Gastrocnemius medialis (tissue), 4 donors: Measurements from ENCODE around the gene CCDC92. TPM values are rescaled to one million over a fixed set of nuclear protein-coding genes. Genes with fewer than 3 reads are reported as not detected.

Experiments used
- ATAC-seq, 2 donors: fragments of 150-250 bp; one replicate each; pipeline ENCODE4 v1.9.1; 2016
- DNase-seq, 2 donors: peaks; one replicate each; pipeline ENCODE4 v3.0.0-alpha.2; 2019
- H3K27ac ChIP-seq, 4 donors: fragments of 200-600 bp; sonication (generic); 1 replicate in 1 of 4; 2 replicates in 3 of 4; pipeline ENCODE4 v1.5.1; 2016 to 2018; ENCODE audit warnings: mild to moderate bottlenecking in 2 of 4, moderate library complexity in 1 of 4
- H3K27me3 ChIP-seq, 3 donors: fragments of 200-600 bp; sonication (generic) in 2 of 3; 1 replicate in 1 of 3; 2 replicates in 2 of 3; pipeline versions ENCODE4 v1.5.1 to v1.6.0; 2016 to 2019; ENCODE audit warnings: mild to moderate bottlenecking in 1 of 3, moderate library complexity in 1 of 3
- H3K36me3 ChIP-seq, 2 donors: fragments of 200-600 bp; sonication (generic) in 1 of 2; one replicate each; pipeline ENCODE4 v1.5.1; 2017 to 2018
- H3K4me1 ChIP-seq, 2 donors: fragments of 200-600 bp; sonication (generic) in 1 of 2; one replicate each; pipeline ENCODE4 v1.5.1; 2016 to 2017; ENCODE audit warnings: mild to moderate bottlenecking in 2 of 2
- H3K4me3 ChIP-seq, 4 donors: fragments of 200-600 bp; sonication (generic) in 3 of 4; 1 replicate in 1 of 4; 2 replicates in 3 of 4; pipeline ENCODE4 v1.5.1; 2016 to 2019; ENCODE audit warnings: mild to moderate bottlenecking in 2 of 4
- H3K9me3 ChIP-seq, 3 donors: fragments of 200-600 bp; sonication (generic) in 2 of 3; 1 replicate in 1 of 3; 2 replicates in 2 of 3; pipeline ENCODE4 v1.5.1; 2016 to 2019
- CTCF ChIP-seq, 5 experiments: fragments of 450-650 bp in 3 of 5; fragments of 200-600 bp in 2 of 5; sonication (generic) in 2 of 5; IDR thresholded peaks in 4 of 5; conservative IDR thresholded peaks in 1 of 5; 1 replicate in 4 of 5; 2 replicates in 1 of 5; pipeline ENCODE4 v1.5.1; 2016 to 2019; ENCODE audit warnings: antibody characterized with exemption in 5 of 5, mild to moderate bottlenecking in 3 of 5, moderate library complexity in 3 of 5
- POLR2A ChIP-seq, 2 donors: fragments of 450-650 bp; IDR thresholded peaks; one replicate each; pipeline ENCODE4 v1.6.1; 2017; ENCODE audit warnings: antibody characterized with exemption in 2 of 2, mild to moderate bottlenecking in 2 of 2, moderate library complexity in 2 of 2
- in situ Hi-C, 4 donors: fragments of 200-750 bp; cut with MboI; loops; one replicate each; pipeline versions ENCODE4 v1.15.0 to v1.8.0; 2017; ENCODE audit warnings: low sequenced_read_pairs in 4 of 4
- intact Hi-C: fragments of 100-400 bp; cut with DNase I; formaldehyde crosslinking; loops from one replicate; pipeline ENCODE4 v1.15.1; 2023; ENCODE audit warnings: low total_unique reads
- total RNA-seq, 4 donors: library from RNA; depleted of rRNA; stranded (reverse); fragments of >200 nt; gene quantifications; one replicate each; pipeline versions ENCODE4 v1.1.0 to v1.2.3, GENCODE V29; 2016

The CCDC92 gene
- total RNA-seq, 4 donors from 2014 or later: 21.1 to 29.1 (median 23.7) TPM

GRCh38 chr12:123997033-123997822 lies 24.6 kb upstream of the CCDC92 start:
- H3K36me3 ChIP-seq: peaks cover 0 to 9% of the 10 kb centered on the region in 2 donors
- H3K9me3 ChIP-seq: no peaks in the 10 kb centered on the region
- DNase-seq (no peak), ATAC-seq (no peak)
- no peaks in the 10 kb centered on the region for H3K4me1 ChIP-seq
- no peak overlapping the region for H3K27ac ChIP-seq
- H3K4me3 ChIP-seq: no peak overlapping the region
- TF ChIP-seq CTCF (IDR thresholded peaks at IDR 0.05 in 4 of 5, conservative IDR thresholded peaks at IDR 0.05 in 1 of 5) (no peak), POLR2A (IDR thresholded peaks at IDR 0.05) (no peak)
- in situ Hi-C loops (no loop called here), intact Hi-C loops (no loop called here)
- no peaks in the 10 kb centered on the region for H3K27me3 ChIP-seq

- Histone ChIP-seq H3K4me1 (peaks cover 0 to under 1% of the 10 kb centered on the region in 2 donors), H3K4me3 (no peak overlapping the region), H3K9me3 (no peaks in the 10 kb centered on the region), H3K36me3 (peaks cover 0 to 9% of the 10 kb centered on the region in 2 donors), H3K27ac (no peak overlapping the region), H3K27me3 (no peaks in the 10 kb centered on the region)
- in situ Hi-C loops (no loop called here), intact Hi-C loops (no loop called here)
- no peak for TF ChIP-seq POLR2A (IDR thresholded peaks at IDR 0.05)
- TF ChIP-seq CTCF (IDR thresholded peaks at IDR 0.05 in 4 of 5, conservative IDR thresholded peaks at IDR 0.05 in 1 of 5): no peak
- ATAC-seq (no peak), DNase-seq (no peak)
Measured at GRCh38 chr12:123996581-123996980, 23.9 kb upstream of the CCDC92 start.

GRCh38 chr12:123995023-123995748 lies 22.6 kb upstream of the CCDC92 start:
- Histone ChIP-seq H3K4me3 (no peak overlapping the region), H3K36me3 (peaks cover 0 to under 1% of the 10 kb centered on the region in 2 donors), H3K9me3 (no peaks in the 10 kb centered on the region), H3K27me3 (no peaks in the 10 kb centered on the region), H3K4me1 (peaks cover 3 to 14% of the 10 kb centered on the region in 2 donors), H3K27ac (no peak overlapping the region)
- no peak for TF ChIP-seq POLR2A (IDR thresholded peaks at IDR 0.05)
- TF ChIP-seq CTCF (IDR thresholded peaks at IDR 0.05 in 4 of 5, conservative IDR thresholded peaks at IDR 0.05 in 1 of 5): no peak
- DNase-seq (no peak), ATAC-seq (peak; percentile 23 to 77)
- intact Hi-C loops: no loop called here
- in situ Hi-C loops: no loop called here

- intact Hi-C loops: no loop called here
Measured at GRCh38 chr12:123992118-123992825, 19.6 kb upstream of the CCDC92 start.

More at GRCh38 chr12:123992118-123992825, 19.6 kb upstream of the CCDC92 start:
- no peaks in the 10 kb centered on the region for H3K27me3 ChIP-seq
- no peaks in the 10 kb centered on the region for H3K9me3 ChIP-seq
- H3K27ac ChIP-seq: no peak overlapping the region
- in situ Hi-C loops: no loop called here
- ATAC-seq (no peak), DNase-seq (no peak)
- H3K4me3 ChIP-seq: no peak overlapping the region
- no peak for TF ChIP-seq CTCF (IDR thresholded peaks at IDR 0.05 in 4 of 5, conservative IDR thresholded peaks at IDR 0.05 in 1 of 5)
- no peak for TF ChIP-seq POLR2A (IDR thresholded peaks at IDR 0.05)
- H3K4me1 ChIP-seq: peaks cover 14 to 29% of the 10 kb centered on the region in 2 donors
- H3K36me3 ChIP-seq: no peaks in the 10 kb centered on the region
